Suprapubic skin (tissue), 4 donors: Measurements from ENCODE around the gene GRID1. TPM values are rescaled to one million over a fixed set of nuclear protein-coding genes. Genes with fewer than 3 reads are reported as not detected.

Experiments
- DNase-seq, 2 donors: peaks; one replicate each; pipeline ENCODE4 v3.0.0-alpha.2; 2019; ENCODE audit warnings: low spot score in 2 of 2
- H3K27ac ChIP-seq: fragments of 200-600 bp; sonication (generic); one replicate; pipeline ENCODE4 v1.5.1; 2019
- H3K27me3 ChIP-seq: fragments of 200-600 bp; sonication (generic); one replicate; pipeline ENCODE4 v1.5.1; 2019
- H3K36me3 ChIP-seq: fragments of 200-600 bp; sonication (generic); one replicate; pipeline ENCODE4 v1.5.1; 2019
- H3K4me1 ChIP-seq: fragments of 200-600 bp; sonication (generic); one replicate; pipeline ENCODE4 v1.5.1; 2019
- H3K4me3 ChIP-seq: fragments of 200-600 bp; sonication (generic); one replicate; pipeline ENCODE4 v1.5.1; 2019; ENCODE audit warnings: mild to moderate bottlenecking
- H3K9me3 ChIP-seq: fragments of 200-600 bp; sonication (generic); one replicate; pipeline ENCODE4 v1.5.1; 2019
- CTCF ChIP-seq, 2 donors: fragments of 200-600 bp in 1 of 2; fragments of 450-650 bp in 1 of 2; sonication (generic) in 1 of 2; IDR thresholded peaks; one replicate each; pipeline ENCODE4 v1.5.1; 2016 to 2019; ENCODE audit warnings: antibody characterized with exemption in 2 of 2, mild to moderate bottlenecking in 1 of 2, moderate library complexity in 1 of 2
- EP300 ChIP-seq: sonication (generic); formaldehyde crosslinking; IDR thresholded peaks from one replicate; pipeline ENCODE4 v1.6.1; 2017; ENCODE audit warnings: antibody characterized with exemption
- POLR2A ChIP-seq, 2 donors: fragments of 450-650 bp; IDR thresholded peaks; one replicate each; pipeline ENCODE4 v1.6.1; 2017; ENCODE audit warnings: antibody characterized with exemption in 2 of 2, mild to moderate bottlenecking in 2 of 2, moderate library complexity in 2 of 2
- POLR2AphosphoS5 ChIP-seq, 3 donors: sonication (generic); formaldehyde crosslinking; IDR thresholded peaks; one replicate each; pipeline ENCODE4 v1.6.1; 2017; ENCODE audit warnings: antibody characterized with exemption in 3 of 3
- WGBS: methylation state at CpG from one replicate; pipeline ENCODE4 v1.1.5; 2018; 5-methylcytosine and 5-hydroxymethylcytosine counted together
- total RNA-seq, 4 donors: library from RNA; depleted of rRNA; stranded (reverse); fragments of >200 nt; gene quantifications; one replicate each; pipeline ENCODE4 v1.1.0, GENCODE V29; 2016

Gene GRID1
- total RNA-seq, 4 donors from 2014 or later = 1.8 to 3.1 (median 2.4) TPM

- no peak overlapping the region for H3K4me3 ChIP-seq
- H3K27me3 ChIP-seq = no peaks in the 10 kb centered on the region
- peak; percentile 24 to 62 for DNase-seq
- H3K4me1 ChIP-seq = no peaks in the 10 kb centered on the region
- 72% methylated on average over 15 of the region's 15 CpGs for WGBS
- no peak for TF ChIP-seq EP300
- TF ChIP-seq POLR2AphosphoS5 (IDR thresholded peaks at IDR 0.05) = no peak
- no peak for TF ChIP-seq CTCF (IDR thresholded peaks at IDR 0.05)
- TF ChIP-seq POLR2A (IDR thresholded peaks at IDR 0.05) = no peak
- H3K36me3 ChIP-seq = no peaks in the 10 kb centered on the region
- H3K9me3 ChIP-seq = no peaks in the 10 kb centered on the region
- H3K27ac ChIP-seq = no peak overlapping the region
These were observed 169.3 kb downstream of the GRID1 start for GRCh38 chr10:86197166-86197790.

GRCh38 chr10:86195521-86196157, 171.0 kb downstream of the GRID1 start:
- no peak overlapping the region for H3K27ac ChIP-seq
- WGBS = 84% methylated on average over 14 of the region's 14 CpGs
- TF ChIP-seq EP300 (no peak), CTCF (IDR thresholded peaks at IDR 0.05) (no peak), POLR2A (IDR thresholded peaks at IDR 0.05) (no peak), POLR2AphosphoS5 (IDR thresholded peaks at IDR 0.05) (no peak)
- H3K4me3 ChIP-seq = no peak overlapping the region
- no peaks in the 10 kb centered on the region for H3K36me3 ChIP-seq
- no peaks in the 10 kb centered on the region for H3K4me1 ChIP-seq
- peak; percentile 38 to 61 for DNase-seq
- H3K9me3 ChIP-seq = no peaks in the 10 kb centered on the region
- no peaks in the 10 kb centered on the region for H3K27me3 ChIP-seq

- no peaks in the 10 kb centered on the region for H3K4me1 ChIP-seq
- no peaks in the 10 kb centered on the region for H3K27me3 ChIP-seq
- H3K36me3 ChIP-seq = no peaks in the 10 kb centered on the region
- H3K27ac ChIP-seq = no peak overlapping the region
- WGBS = 90% methylated on average over 5 of the region's 5 CpGs
- TF ChIP-seq POLR2A (IDR thresholded peaks at IDR 0.05) (no peak), CTCF (IDR thresholded peaks at IDR 0.05) (no peak), EP300 (no peak), POLR2AphosphoS5 (IDR thresholded peaks at IDR 0.05) (no peak)
- no peak overlapping the region for H3K4me3 ChIP-seq
- no peaks in the 10 kb centered on the region for H3K9me3 ChIP-seq
- peak; percentile 22 to 63 for DNase-seq
These were observed 171.9 kb downstream of the GRID1 start for GRCh38 chr10:86194684-86195083.

GRCh38 chr10:86193841-86194240, 172.8 kb downstream of the GRID1 start:
- Histone ChIP-seq H3K9me3 (no peaks in the 10 kb centered on the region), H3K27me3 (no peaks in the 10 kb centered on the region), H3K4me3 (no peak overlapping the region), H3K27ac (no peak overlapping the region), H3K4me1 (no peaks in the 10 kb centered on the region), H3K36me3 (no peaks in the 10 kb centered on the region)
- DNase-seq = peak; percentile 36 to 44
- TF ChIP-seq POLR2A (IDR thresholded peaks at IDR 0.05) = no peak
- TF ChIP-seq CTCF (IDR thresholded peaks at IDR 0.05) = no peak
- TF ChIP-seq POLR2AphosphoS5 (IDR thresholded peaks at IDR 0.05) = no peak
- TF ChIP-seq EP300 = no peak
- WGBS = 77% methylated on average over 4 of the region's 4 CpGs

GRCh38 chr10:86192691-86193090, 173.9 kb downstream of the GRID1 start:
- Histone ChIP-seq H3K4me1 (no peaks in the 10 kb centered on the region), H3K27ac (no peak overlapping the region), H3K9me3 (no peaks in the 10 kb centered on the region), H3K36me3 (no peaks in the 10 kb centered on the region), H3K4me3 (no peak overlapping the region), H3K27me3 (no peaks in the 10 kb centered on the region)
- WGBS = 98% methylated on average over 2 of the region's 3 CpGs
- no peak for TF ChIP-seq POLR2AphosphoS5 (IDR thresholded peaks at IDR 0.05)
- TF ChIP-seq EP300 = no peak
- no peak for TF ChIP-seq CTCF (IDR thresholded peaks at IDR 0.05)
- TF ChIP-seq POLR2A (IDR thresholded peaks at IDR 0.05) = no peak
- DNase-seq = peak; percentile 7 to 21
